GM19099 (cell line): Measurements from ENCODE around the gene ANO10.

Source experiments
- POLR2A ChIP-seq: IDR thresholded peaks from 3 replicates; pipeline ENCODE4 v1.6.1; 2011; ENCODE audit warnings: low read depth; ENCODE audit not compliant: insufficient read length; ENCODE audit errors: extremely low read depth

The ANO10 gene

DNA sequence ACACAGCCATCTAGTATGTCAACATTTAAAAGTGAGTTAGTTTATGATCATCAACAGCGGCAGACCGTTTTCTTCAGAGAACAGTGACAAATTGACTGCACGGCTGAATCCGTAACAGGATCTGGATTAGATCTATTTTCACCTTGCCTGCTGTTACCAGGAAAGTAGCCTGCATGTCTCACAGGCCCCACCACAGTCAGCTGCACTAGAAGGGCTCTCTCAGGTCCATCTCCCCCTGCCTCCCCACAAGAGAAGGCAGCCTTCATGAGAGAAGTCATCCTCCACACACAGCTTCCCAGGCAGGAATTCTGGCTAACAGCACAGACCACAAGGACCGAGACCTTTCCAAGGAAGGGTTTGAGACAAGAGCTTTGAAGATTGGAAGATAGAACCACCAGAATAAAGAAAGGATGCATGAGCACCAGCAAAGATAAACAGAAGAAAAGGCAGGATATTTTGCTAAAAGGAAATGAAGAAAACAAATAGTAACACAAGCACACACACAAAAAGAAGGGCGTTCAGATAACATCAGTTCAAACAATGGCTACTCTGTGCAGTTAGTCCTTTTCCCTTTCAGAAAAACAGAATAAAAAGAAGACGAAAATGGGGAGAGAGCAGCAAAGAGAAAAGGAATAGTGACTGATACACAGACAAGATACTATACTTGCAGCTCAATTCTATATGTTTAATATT is 208.0 kb downstream of the ANO10 start:
- no peak for TF ChIP-seq POLR2A

- no peak for TF ChIP-seq POLR2A
These were observed 210.4 kb downstream of the ANO10 start for GRCh38 chr3:43411429-43411828.

DNA sequence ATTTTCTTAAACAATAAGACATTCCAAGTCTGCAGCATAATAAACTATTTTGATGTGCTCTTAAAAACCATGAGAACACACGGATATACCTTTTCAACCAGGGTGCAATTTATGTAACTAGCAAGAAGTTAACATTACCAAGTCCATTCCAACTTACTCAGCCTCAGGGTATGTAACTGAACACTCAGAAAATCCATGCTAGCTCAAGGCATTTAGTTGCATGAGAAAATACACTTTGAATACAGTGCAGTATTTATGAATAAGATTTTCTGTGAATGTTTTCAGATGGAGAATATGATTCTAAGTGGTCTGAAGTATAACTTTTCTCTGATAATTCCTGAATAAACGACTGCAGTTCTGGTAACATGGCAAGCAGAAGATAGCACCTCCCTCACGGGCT is 211.2 kb downstream of the ANO10 start:
- TF ChIP-seq POLR2A: no peak

- no peak for TF ChIP-seq POLR2A
These were observed 212.3 kb downstream of the ANO10 start for GRCh38 chr3:43409506-43409905.

- TF ChIP-seq POLR2A: no peak
These were observed 215.2 kb downstream of the ANO10 start for GRCh38 chr3:43406643-43407023.

DNA sequence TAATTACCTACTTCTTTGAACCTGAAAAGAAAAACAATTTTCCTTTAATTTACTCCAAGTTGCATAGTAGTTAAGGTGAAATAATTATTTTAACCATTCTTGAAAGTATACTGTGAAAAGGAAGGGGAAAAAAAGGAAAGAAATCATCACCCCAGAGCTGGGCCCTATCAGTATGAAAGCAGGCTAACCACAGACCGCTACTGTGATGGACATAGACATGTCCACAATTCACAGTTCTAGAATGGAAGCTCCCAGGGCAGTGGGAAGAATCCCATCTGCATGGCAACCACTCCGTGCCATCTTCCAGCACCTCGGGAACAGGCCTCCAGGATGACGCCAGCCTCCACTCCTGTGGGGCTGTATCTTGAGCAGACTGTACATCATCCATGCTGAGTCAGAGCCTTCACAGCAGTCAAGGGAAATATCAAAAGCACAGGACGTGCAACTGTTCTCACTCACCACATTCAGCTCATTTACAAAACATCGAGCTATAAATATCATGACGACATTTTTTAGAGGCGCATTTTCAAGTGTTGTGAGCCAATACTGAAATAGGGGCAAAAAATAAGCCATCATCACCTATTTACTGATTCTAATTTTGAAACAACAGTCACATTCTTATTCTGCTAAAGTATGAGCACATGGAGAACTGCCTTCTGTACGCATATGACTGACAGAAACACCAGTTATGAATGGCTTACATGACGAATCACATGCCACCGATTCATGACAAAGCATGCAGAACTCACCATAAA is 215.7 kb downstream of the ANO10 start:
- TF ChIP-seq POLR2A: no peak

DNA sequence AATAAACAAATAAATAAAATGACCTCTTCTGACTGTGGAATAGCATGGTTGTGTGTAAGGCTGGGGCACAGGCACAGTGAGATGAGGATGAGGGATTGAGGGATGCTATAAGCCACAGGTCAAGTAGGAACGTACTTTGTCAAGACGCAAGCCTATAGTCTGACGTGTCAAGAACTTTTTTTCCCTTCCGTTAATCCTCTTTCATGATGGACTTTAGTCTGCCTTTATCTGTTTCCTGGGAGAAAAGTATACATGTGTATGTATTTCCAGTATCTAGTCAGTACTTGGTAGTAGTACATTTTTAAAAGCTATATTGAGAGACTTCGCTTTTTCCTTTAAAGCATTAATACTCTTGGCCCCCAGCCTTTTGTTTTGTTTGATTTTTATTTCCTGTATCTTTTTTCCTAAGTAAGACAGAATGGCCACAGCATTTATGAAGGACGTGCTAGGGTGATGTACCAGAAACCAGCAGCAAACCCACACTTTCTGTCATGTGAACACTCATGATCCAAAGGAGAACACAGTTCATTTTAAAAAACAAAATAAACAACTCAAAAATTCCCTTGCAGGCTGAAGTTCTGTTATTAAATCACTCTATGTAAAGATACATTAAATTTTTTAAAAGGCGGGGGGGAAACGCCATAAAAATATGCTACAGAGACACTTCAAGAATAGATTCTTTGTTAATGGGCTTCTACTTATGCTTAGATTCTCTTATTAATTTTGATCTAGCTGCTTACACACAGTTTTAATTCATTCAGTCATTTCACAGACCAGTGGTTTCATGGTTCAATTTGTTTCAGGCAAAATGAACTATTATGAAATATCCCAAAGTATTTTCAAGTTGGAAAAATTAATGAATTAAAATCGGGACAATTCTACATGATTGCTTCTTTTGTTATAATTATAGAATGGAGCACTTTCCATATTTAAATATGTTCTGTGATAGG is 220.8 kb downstream of the ANO10 start:
- no peak for TF ChIP-seq POLR2A

GRCh38 chr3:43400167-43400566 is 221.6 kb downstream of the ANO10 start:
- no peak for TF ChIP-seq POLR2A

GRCh38 chr3:43399034-43399433 is 222.8 kb downstream of the ANO10 start:
- no peak for TF ChIP-seq POLR2A

GRCh38 chr3:43394041-43394554 is 227.7 kb downstream of the ANO10 start:
- no peak for TF ChIP-seq POLR2A

DNA sequence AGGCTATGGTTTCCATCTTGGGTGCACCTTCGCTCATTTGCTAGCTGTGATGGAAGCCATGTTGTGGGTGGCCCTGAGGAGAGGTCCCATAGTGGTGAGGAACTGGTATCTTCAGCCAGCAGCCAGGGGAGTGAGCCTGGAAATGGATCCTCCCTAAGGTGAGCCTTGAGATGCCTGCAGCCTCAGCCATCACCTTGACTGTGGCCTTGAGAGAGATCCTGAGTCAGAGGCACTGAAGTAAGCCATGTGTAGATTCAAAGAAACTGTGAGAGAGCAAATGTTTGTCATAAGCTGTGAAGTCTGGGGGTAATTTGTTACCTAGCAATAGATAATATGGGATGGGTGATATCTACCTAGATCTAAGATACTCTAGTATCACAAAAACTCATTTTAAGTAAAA is 230.2 kb downstream of the ANO10 start:
- no peak for TF ChIP-seq POLR2A

GRCh38 chr3:43390255-43390588 is 231.6 kb downstream of the ANO10 start:
- no peak for TF ChIP-seq POLR2A

DNA sequence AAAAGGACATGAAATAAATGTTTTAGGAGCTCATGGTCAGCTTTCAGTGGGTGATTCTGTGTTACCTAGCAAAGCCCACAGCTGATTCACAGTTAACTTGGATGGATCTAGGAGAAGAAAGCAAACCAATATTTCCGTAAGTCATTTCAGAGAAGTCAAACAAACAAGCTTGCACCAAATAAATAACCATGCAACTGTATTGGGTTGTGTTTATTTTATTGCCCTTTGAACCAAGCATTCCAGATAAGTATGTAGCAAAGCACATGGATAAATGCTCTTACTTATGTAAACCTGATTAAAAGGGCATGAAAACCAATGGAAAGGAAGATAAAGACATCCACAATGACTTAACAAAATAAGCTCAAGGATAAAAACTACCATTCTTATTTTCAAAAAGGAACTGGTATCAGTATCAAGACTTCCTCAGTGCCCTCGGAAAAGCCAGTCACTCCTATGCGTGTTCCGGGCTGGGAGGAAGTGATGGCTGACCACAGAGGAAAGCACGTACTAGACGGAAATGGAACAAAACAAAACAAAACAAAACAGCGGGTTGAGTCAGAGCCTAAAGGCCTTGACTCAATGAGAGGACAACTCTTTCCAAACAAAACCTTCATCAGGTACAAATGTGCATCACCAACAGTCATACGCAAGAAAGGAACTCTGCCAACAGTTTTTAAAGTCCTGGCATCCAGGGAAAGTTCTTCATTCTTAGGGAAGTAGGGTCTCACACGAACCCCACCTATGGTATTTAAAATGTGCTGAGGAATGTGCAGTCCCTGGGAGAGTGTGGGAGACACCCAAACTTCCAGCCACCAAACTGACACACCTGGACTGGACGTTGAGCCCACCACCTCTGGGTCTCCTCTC is 232.2 kb downstream of the ANO10 start:
- TF ChIP-seq POLR2A: no peak

DNA sequence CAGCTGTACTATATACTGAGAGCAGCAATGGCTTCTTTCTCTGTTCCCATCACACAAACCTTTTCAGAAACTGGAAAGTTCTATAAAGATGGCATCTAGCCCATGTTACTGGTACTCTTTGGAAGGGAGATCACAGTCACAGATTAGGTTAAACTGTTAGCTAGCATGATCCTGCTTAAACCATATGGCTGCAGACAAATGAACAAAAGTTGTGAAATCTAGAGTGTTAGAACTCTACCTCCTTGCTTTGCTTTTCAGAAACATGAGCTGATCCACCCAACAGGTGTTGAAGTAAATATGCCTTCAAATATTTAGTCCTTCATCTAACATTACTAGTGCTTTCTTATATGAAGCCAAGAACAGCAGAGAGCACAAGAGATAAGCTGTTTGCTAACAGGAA is 232.9 kb downstream of the ANO10 start:
- no peak for TF ChIP-seq POLR2A
